Calu3 (cell line): Measurements from ENCODE around the gene TBC1D17. TPM values are rescaled to one million over a fixed set of nuclear protein-coding genes. Genes with fewer than 3 reads are reported as not detected.
"Not testable (repeated sequence)": the region's sequence is repeated elsewhere in the genome, so short reads cannot be mapped to it uniquely, and the experiment has no call there.

ENCODE experiments used
- BruUV-seq: library from RNA; stranded (reverse); fragments of 400-500 nt; replicated peaks from 2 replicates; lab custom pipeline; 2021; lab: Mats Ljungman, UMichigan
- CTCF ChIA-PET: fragments of 300-600 bp; sonication (Branson Sonifier 250); formaldehyde crosslinking; loops from one replicate; lab custom pipeline; 2022; ENCODE audit warnings: antibody characterized with exemption; lab: Charles Lee
- DNase-seq: peaks from one replicate; pipeline ENCODE4 v3.0.0; 2022
- H3K27ac Mint-ChIP-seq: one replicate; pipeline ENCODE4 v1.8.0; 2022; ENCODE audit warnings: mixed read lengths; ENCODE audit not compliant: unreplicated experiment
- H3K27me3 Mint-ChIP-seq: one replicate; pipeline ENCODE4 v1.8.0; 2022; ENCODE audit warnings: mixed read lengths; ENCODE audit not compliant: unreplicated experiment
- H3K36me3 Mint-ChIP-seq: one replicate; pipeline ENCODE4 v1.8.0; 2022; ENCODE audit warnings: mild to moderate bottlenecking, moderate library complexity, mixed read lengths; ENCODE audit not compliant: insufficient read depth, unreplicated experiment
- H3K4me1 Mint-ChIP-seq: one replicate; pipeline ENCODE4 v1.8.0; 2022; ENCODE audit warnings: mild to moderate bottlenecking, low read depth, mixed read lengths; ENCODE audit not compliant: unreplicated experiment
- H3K4me3 Mint-ChIP-seq: one replicate; pipeline ENCODE4 v1.8.0; 2022; ENCODE audit warnings: mild to moderate bottlenecking, low read depth, moderate library complexity, mixed read lengths; ENCODE audit not compliant: unreplicated experiment
- H3K9me3 Mint-ChIP-seq: one replicate; pipeline ENCODE4 v1.8.0; 2022; ENCODE audit warnings: low read depth, mixed read lengths; ENCODE audit not compliant: unreplicated experiment
- intact Hi-C: fragments of 100-400 bp; cut with micrococcal nuclease; formaldehyde crosslinking; loops from one replicate; pipeline ENCODE4 v1.10.0; 2022; ENCODE audit not compliant: unreplicated experiment
- total RNA-seq: library from RNA; stranded (reverse); gene quantifications from 2 replicates; pipeline ENCODE4 v1.2.3, GENCODE V29; 2022
- TF ChIP-seq, protein P1 (sequence below): fragments of 200-600 bp; IDR thresholded peaks from one replicate; pipeline ENCODE4 v1.8.0; 2022; ENCODE audit warnings: antibody characterized with exemption; ENCODE audit not compliant: unreplicated experiment

The TBC1D17 gene
- total RNA-seq, 1 experiment from 2014 or later: 56.9 TPM

DNA sequence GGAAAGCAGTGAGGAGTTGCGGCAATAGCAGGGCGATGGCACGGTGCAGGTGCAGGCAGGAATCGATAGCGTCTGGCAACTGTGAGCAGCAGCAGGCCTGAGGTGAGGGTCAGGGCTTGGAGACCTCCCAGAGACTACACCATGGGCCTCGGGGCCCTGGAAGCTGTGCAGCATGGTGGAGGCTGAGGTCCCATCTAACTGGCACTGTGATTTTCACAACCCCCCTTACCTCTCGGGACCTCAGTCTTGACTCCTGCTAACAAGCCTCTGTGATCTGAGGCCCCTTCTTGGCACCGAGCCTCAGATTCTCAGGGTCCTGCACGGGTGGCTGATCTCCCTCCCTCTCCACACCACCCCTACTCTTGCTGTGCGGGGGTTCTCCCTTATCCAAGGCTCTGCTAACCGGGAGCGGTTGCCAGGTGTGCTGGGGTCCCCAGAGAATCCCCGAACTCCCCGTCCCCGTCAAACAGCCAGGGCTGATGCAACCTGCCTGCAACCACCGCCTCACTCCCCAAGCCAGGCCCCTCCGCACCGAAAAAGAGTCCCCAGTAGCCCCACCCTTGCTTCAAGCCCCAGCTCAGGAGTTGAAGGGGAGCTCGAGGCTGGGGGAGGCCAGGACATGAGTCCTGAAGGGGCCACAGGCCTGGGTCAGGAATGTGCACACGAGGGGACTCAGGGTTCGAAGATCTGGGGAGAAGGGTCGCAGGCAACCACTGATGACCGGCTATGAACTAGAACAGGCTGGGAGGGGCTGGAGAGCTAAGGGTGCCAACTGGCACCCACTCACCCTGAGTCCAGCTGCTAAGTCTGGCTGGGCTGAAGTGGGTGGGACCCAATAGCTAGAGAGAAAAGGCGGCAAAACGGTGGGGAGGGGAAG is 46.7 kb downstream of the TBC1D17 start:
- TF ChIP-seq, protein P1, sequence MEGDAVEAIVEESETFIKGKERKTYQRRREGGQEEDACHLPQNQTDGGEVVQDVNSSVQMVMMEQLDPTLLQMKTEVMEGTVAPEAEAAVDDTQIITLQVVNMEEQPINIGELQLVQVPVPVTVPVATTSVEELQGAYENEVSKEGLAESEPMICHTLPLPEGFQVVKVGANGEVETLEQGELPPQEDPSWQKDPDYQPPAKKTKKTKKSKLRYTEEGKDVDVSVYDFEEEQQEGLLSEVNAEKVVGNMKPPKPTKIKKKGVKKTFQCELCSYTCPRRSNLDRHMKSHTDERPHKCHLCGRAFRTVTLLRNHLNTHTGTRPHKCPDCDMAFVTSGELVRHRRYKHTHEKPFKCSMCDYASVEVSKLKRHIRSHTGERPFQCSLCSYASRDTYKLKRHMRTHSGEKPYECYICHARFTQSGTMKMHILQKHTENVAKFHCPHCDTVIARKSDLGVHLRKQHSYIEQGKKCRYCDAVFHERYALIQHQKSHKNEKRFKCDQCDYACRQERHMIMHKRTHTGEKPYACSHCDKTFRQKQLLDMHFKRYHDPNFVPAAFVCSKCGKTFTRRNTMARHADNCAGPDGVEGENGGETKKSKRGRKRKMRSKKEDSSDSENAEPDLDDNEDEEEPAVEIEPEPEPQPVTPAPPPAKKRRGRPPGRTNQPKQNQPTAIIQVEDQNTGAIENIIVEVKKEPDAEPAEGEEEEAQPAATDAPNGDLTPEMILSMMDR: no peak
- no peaks in the 10 kb centered on the region for H3K9me3 Mint-ChIP-seq
- DNase-seq: no peak
- no peak overlapping the region for H3K4me3 Mint-ChIP-seq
- H3K36me3 Mint-ChIP-seq: peaks cover 90% of the 10 kb centered on the region
- intact Hi-C loops: no loop called here
- no TSS peak for BruUV-seq
- H3K27me3 Mint-ChIP-seq: no peaks in the 10 kb centered on the region
- no peak overlapping the region for H3K27ac Mint-ChIP-seq
- CTCF ChIA-PET: interaction anchor here (0.8 kb wide), 1 partner anchor 25 kb away, joined by 4 read pairs; no protein-coding TSS in a partner anchor
- peaks cover 8% of the 10 kb centered on the region for H3K4me1 Mint-ChIP-seq

DNA sequence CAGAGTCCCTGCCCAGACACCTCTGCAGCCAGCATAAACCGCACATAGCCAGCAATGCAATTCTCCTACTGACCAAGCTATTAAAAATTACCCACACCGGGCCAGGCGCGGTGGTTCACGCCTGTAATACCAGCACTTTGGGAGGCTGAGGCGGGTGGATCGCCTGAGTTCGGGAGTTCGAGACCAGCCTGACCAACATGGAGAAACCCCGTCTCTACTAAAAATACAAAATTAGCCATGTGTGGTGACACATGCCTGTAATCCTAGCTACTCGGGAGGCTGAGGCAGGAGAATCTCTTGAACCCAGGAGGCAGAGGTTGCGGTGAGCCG is 47.3 kb downstream of the TBC1D17 start:
- intact Hi-C loops, H3K4me3 Mint-ChIP-seq, BruUV-seq, H3K4me1 Mint-ChIP-seq, DNase-seq, H3K27ac Mint-ChIP-seq, H3K27me3 Mint-ChIP-seq, H3K9me3 Mint-ChIP-seq: not testable (repeated sequence)
- peaks cover 94% of the 10 kb centered on the region for H3K36me3 Mint-ChIP-seq
- CTCF ChIA-PET: interaction anchor here (0.8 kb wide), 1 partner anchor 25 kb away, joined by 4 read pairs; no protein-coding TSS in a partner anchor

DNA sequence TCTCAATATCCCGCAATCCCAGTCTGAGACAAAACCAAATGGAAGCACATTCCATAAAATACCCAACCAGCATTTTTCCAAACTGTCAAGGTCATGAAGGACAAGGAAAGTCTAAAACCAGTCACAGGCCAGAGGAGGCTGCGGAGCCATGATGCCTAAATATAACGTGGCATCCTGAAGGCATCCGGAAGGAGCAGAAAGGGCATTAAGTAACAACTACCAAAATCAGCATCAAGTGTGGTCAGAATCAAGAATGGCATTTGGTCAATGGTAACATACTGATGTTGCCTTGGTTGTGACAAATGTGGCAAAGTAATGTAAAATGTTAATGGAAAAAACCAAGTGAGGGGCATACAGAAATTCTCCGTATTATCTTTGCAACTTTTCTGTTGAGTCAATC is 48.0 kb downstream of the TBC1D17 start:
- DNase-seq: no peak
- peaks cover 16% of the 10 kb centered on the region for H3K4me1 Mint-ChIP-seq
- no peaks in the 10 kb centered on the region for H3K27me3 Mint-ChIP-seq
- TF ChIP-seq, protein P1: no peak
- CTCF ChIA-PET: no interaction called here
- no peaks in the 10 kb centered on the region for H3K9me3 Mint-ChIP-seq
- intact Hi-C loops: no loop called here
- H3K4me3 Mint-ChIP-seq: no peak overlapping the region
- H3K36me3 Mint-ChIP-seq: peaks cover 94% of the 10 kb centered on the region
- no peak overlapping the region for H3K27ac Mint-ChIP-seq
- no TSS peak for BruUV-seq

DNA sequence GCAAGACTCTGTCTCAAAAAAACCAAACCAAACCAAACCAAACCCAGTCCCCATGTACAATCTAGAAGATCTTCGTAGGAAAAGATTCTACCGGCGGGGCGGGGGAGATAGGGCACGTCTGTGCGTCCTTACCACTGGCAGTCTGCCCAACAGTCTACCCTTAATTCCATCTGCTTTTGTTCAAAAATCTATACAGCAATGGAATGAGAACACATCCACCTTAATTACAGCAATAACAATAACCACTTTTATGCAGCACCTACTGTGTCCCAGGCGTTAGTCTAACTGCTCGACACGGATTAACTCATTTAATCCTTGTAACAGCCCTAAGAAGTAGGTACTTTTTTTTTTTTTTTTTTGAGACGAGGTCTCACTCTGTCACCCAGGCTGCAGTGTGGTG is 49.0 kb downstream of the TBC1D17 start:
- no TSS peak for BruUV-seq
- TF ChIP-seq, protein P1: no peak
- Mint-ChIP-seq H3K27me3 (no peaks in the 10 kb centered on the region), H3K4me3 (no peak overlapping the region), H3K36me3 (peaks cover 91% of the 10 kb centered on the region), H3K27ac (no peak overlapping the region), H3K4me1 (peaks cover 22% of the 10 kb centered on the region), H3K9me3 (no peaks in the 10 kb centered on the region)
- CTCF ChIA-PET: no interaction called here
- no peak for DNase-seq
- intact Hi-C loops: no loop called here
